ENCODE data around the gene THSD4.

DNA sequence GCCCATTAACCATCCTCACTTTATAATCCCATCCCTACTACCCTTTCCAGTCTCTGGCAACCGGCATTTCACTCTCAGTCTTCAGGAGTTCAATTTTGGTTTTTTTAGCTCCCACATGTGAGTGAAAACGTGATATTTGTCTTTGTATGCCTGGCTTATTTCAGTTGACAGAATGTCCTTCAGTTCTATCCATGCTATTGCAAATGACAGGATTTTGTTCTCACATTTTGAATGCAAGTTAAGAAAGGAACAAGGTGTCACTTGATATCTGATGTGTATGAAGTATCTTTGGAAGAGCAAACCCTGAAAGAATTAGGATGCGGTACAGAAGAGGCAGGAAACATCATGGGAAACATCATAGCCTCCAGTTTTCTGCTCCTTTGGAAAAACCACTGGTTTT is 298.1 kb downstream of the THSD4 start:
- no peak for TF ChIP-seq EZH2 (IDR thresholded peaks at IDR 0.05; ENCODE audit: low read depth)
- TF ChIP-seq, protein P1, sequence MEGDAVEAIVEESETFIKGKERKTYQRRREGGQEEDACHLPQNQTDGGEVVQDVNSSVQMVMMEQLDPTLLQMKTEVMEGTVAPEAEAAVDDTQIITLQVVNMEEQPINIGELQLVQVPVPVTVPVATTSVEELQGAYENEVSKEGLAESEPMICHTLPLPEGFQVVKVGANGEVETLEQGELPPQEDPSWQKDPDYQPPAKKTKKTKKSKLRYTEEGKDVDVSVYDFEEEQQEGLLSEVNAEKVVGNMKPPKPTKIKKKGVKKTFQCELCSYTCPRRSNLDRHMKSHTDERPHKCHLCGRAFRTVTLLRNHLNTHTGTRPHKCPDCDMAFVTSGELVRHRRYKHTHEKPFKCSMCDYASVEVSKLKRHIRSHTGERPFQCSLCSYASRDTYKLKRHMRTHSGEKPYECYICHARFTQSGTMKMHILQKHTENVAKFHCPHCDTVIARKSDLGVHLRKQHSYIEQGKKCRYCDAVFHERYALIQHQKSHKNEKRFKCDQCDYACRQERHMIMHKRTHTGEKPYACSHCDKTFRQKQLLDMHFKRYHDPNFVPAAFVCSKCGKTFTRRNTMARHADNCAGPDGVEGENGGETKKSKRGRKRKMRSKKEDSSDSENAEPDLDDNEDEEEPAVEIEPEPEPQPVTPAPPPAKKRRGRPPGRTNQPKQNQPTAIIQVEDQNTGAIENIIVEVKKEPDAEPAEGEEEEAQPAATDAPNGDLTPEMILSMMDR (conservative IDR thresholded peaks at IDR 0.05) = no peak
